ENCODE results near the gene ZBTB42.

ZBTB42 gene

GRCh38 chr14:104800771-104801519 lies at the start of gene ZBTB42:
TSS of gene ZBTB42 (plus strand) at chr14:104801101. CDS start at chr14:104801198, 97 bp downstream.
- peak; percentile 72 for DNase-seq

- peak; percentile 1 for DNase-seq
These were observed 49.1 kb upstream of the ZBTB42 start for GRCh38 chr14:104751539-104752422.

- DNase-seq, result no peak
These were observed 48.5 kb upstream of the ZBTB42 start for GRCh38 chr14:104752423-104752734.

GRCh38 chr14:104752735-104753527 lies 48.0 kb upstream of the ZBTB42 start, which contains the start of gene SIVA1:
TSS of gene SIVA1 (plus strand) at chr14:104753147. CDS start at chr14:104753202, 55 bp downstream.
- peak; percentile 99 for DNase-seq

- DNase-seq, result no peak
These were observed 47.2 kb upstream of the ZBTB42 start for GRCh38 chr14:104753528-104754212.

GRCh38 chr14:104754213-104754851 lies 46.6 kb upstream of the ZBTB42 start:
- no peak for DNase-seq

GRCh38 chr14:104755621-104756020 lies 45.3 kb upstream of the ZBTB42 start:
- no peak for DNase-seq

GRCh38 chr14:104756477-104757237 lies 44.2 kb upstream of the ZBTB42 start:
- no peak for DNase-seq

- DNase-seq, result no peak
These were observed 43.7 kb upstream of the ZBTB42 start for GRCh38 chr14:104757238-104757585.

- DNase-seq, result no peak
These were observed 43.1 kb upstream of the ZBTB42 start for GRCh38 chr14:104757681-104758392.

- no peak for DNase-seq
These were observed 41.6 kb upstream of the ZBTB42 start for GRCh38 chr14:104758981-104759969.

GRCh38 chr14:104765517-104765916 lies 35.4 kb upstream of the ZBTB42 start:
- DNase-seq, result no peak

GRCh38 chr14:104766256-104766862 lies 34.5 kb upstream of the ZBTB42 start:
- DNase-seq, result no peak

GRCh38 chr14:104766863-104767633 lies 33.9 kb upstream of the ZBTB42 start:
- DNase-seq, result no peak

GRCh38 chr14:104767634-104767918 lies 33.3 kb upstream of the ZBTB42 start:
- no peak for DNase-seq

GRCh38 chr14:104768437-104769323 lies 32.2 kb upstream of the ZBTB42 start:
- peak; percentile 86 for DNase-seq

Data from CD4-positive, alpha-beta T cell treated with Interleukin-4 for 4 hours (primary cell).